ENCODE results near the gene MIPOL1.

- TF ChIP-seq CTCF (IDR thresholded peaks at IDR 0.05) = no peak
- no peak for TF ChIP-seq POLR2A (IDR thresholded peaks at IDR 0.05)
Observed at GRCh38 chr14:37279818-37280217, 82.1 kb downstream of the MIPOL1 start.
